A549 (cell line): ENCODE measurements around the gene TBCEL. TPM values are rescaled to one million over a fixed set of nuclear protein-coding genes. Genes with fewer than 3 reads are reported as not detected.

ENCODE experiments used
- ATAC-seq, 2 experiments: fragments of 200-7000 bp in 1 of 2; fragments of >200 bp in 1 of 2; cut with Nextera tagmentation in 1 of 2; cut with Tn5 transposase in 1 of 2; 3 replicates each; pipeline versions ENCODE4 v1.8.0 to v1.9.1; 2018 to 2020; ENCODE audit warnings: mild to moderate bottlenecking in 1 of 2, moderate library complexity in 1 of 2
- CTCF ChIA-PET: fragments of 300-600 bp; sonication (Branson Sonifier 250); formaldehyde crosslinking; extraction: SDS; loops from one replicate; lab custom pipeline; 2021; ENCODE audit warnings: antibody characterized with exemption, inconsistent platforms; lab: Yijun Ruan, JAX
- POLR2A ChIA-PET: fragments of 350-600 bp; formaldehyde crosslinking; extraction: SDS; loops from one replicate; lab custom pipeline; 2021; ENCODE audit warnings: antibody characterized with exemption, inconsistent platforms; lab: Yijun Ruan, JAX
- DNase-seq, 2 experiments: peaks; one replicate each; pipeline versions ENCODE4 v3.0.0 to v3.0.0-alpha.2; 2011 to 2016; ENCODE audit warnings: low read depth in 1 of 2, low spot score in 1 of 2
- FAIRE-seq: peaks from 2 replicates; lab custom pipeline; 2011; peaks lifted over from hg19 to GRCh38; lab: Jason Lieb, UNC
- H3K27ac ChIP-seq, 2 experiments: fragments of >200 bp; sonication (Bioruptor Twin); formaldehyde crosslinking; 3 replicates each; pipeline ENCODE4 v1.5.1; 2016 to 2017
- H3K4me1 ChIP-seq: fragments of >200 bp; sonication (Bioruptor Twin); formaldehyde crosslinking; 3 replicates; pipeline ENCODE4 v1.6.1; 2016
- H3K4me2 ChIP-seq: fragments of >200 bp; sonication (Bioruptor Twin); formaldehyde crosslinking; 3 replicates; pipeline ENCODE4 v1.6.1; 2016
- H3K4me3 ChIP-seq: fragments of >200 bp; sonication (Bioruptor Twin); formaldehyde crosslinking; 3 replicates; pipeline ENCODE4 v1.5.1; 2016
- H3K9me3 ChIP-seq: fragments of >200 bp; sonication (Bioruptor Twin); formaldehyde crosslinking; 3 replicates; pipeline ENCODE4 v1.6.1; 2016
- HDAC2 ChIP-seq: fragments of 200-600 bp; sonication (generic); IDR thresholded peaks from 2 replicates; pipeline ENCODE4 v1.6.1; 2016
- HMGXB4 ChIP-seq: fragments of 250-450 bp; sonication (Bioruptor Pico); IDR thresholded peaks from 2 replicates; pipeline ENCODE4 v1.5.0; 2021; ENCODE audit warnings: mild to moderate bottlenecking, moderate library complexity, borderline replicate concordance
- JUN ChIP-seq, 2 experiments: fragments of >200 bp; sonication (Bioruptor Twin); formaldehyde crosslinking; IDR thresholded peaks; 2 replicates in 1 of 2; 3 replicates in 1 of 2; pipeline ENCODE4 v1.6.1; 2016 to 2017
- PBX3 ChIP-seq: IDR thresholded peaks from 2 replicates; pipeline ENCODE4 v1.6.1; 2012
- POLR2AphosphoS2 ChIP-seq: conservative IDR thresholded peaks from 2 replicates; pipeline ENCODE4 v1.6.1; 2012; ENCODE audit warnings: low read length, improper control_type of control experiment, inconsistent platforms
- RAD21 ChIP-seq, 2 experiments: fragments of >200 bp in 1 of 2; sonication (Bioruptor Twin) in 1 of 2; formaldehyde crosslinking in 1 of 2; IDR thresholded peaks in 1 of 2; conservative IDR thresholded peaks in 1 of 2; 2 replicates in 1 of 2; 3 replicates in 1 of 2; pipeline ENCODE4 v1.6.1; 2012 to 2018; ENCODE audit warnings: inconsistent platforms in 1 of 2
- REST ChIP-seq: fragments of 200-600 bp; sonication (generic); IDR thresholded peaks from 2 replicates; pipeline ENCODE4 v1.6.1; 2016; ENCODE audit warnings: antibody characterized with exemption, mild to moderate bottlenecking, moderate library complexity
- WGBS: methylation state at CpG from one replicate; pipeline ENCODE4 v1.1.6; 2017; ENCODE audit errors: missing lambda C conversion rate; 5-methylcytosine and 5-hydroxymethylcytosine counted together
- polyA plus RNA-seq, 4 experiments: library from polyadenylated mRNA; depleted of rRNA in 3 of 4; stranded (reverse); fragments of >200 nt; fragmentation: RNase III in 1 of 4; extraction: RNeasy Plus Mini Kit Qiagen cat#74134 plus additional on column Dnase treatment in 1 of 4; gene quantifications; 2 replicates in 3 of 4; 3 replicates in 1 of 4; pipeline ENCODE4 v1.2.3, GENCODE V29; 2011 to 2017

The TBCEL gene
- polyA plus RNA-seq, 2 of the 4 experiments (the other 2 are of a cell fraction), result 5.9 to 11.9 TPM

- Histone ChIP-seq H3K4me2 (no peak overlapping the region), H3K27ac (no peak overlapping the region), H3K4me1 (no peaks in the 10 kb centered on the region), H3K9me3 (no peaks in the 10 kb centered on the region), H3K4me3 (no peak overlapping the region)
- POLR2A ChIA-PET, result no interaction called here
- FAIRE-seq (no peak), DNase-seq (no peak), ATAC-seq (no peak)
- CTCF ChIA-PET, result no interaction called here
- WGBS, result 100% methylated on average over 1 of the region's 1 CpG
- TF ChIP-seq POLR2AphosphoS2 (no peak), PBX3 (no peak), REST (peak; percentile 83)
Observed at GRCh38 chr11:121082670-121083069, 58.8 kb downstream of the TBCEL start.

- 93% methylated on average over 4 of the region's 4 CpGs for WGBS
- FAIRE-seq (no peak), DNase-seq (no peak), ATAC-seq (no peak)
- TF ChIP-seq RAD21 (conservative IDR thresholded peaks at IDR 0.05 in 1 of 2, IDR thresholded peaks at IDR 0.05 in 1 of 2), result no peak
- TF ChIP-seq HMGXB4 (CRISPR knock-in tag), result no peak
- Histone ChIP-seq H3K9me3 (no peaks in the 10 kb centered on the region), H3K27ac (no peak overlapping the region), H3K4me3 (no peak overlapping the region), H3K4me2 (no peak overlapping the region), H3K4me1 (no peaks in the 10 kb centered on the region)
- ChIA-PET POLR2A (no interaction called here), CTCF (interaction anchor here (1.2 kb wide), 1 partner anchor 10 kb away, joined by 3 read pairs; no protein-coding TSS in a partner anchor)
Observed at GRCh38 chr11:121086866-121087265, 63.0 kb downstream of the TBCEL start.

- POLR2A ChIA-PET, result no interaction called here
Observed at GRCh38 chr11:121089566-121089965, 65.7 kb downstream of the TBCEL start.

More at GRCh38 chr11:121089566-121089965, 65.7 kb downstream of the TBCEL start:
- CTCF ChIA-PET, result interaction anchor here (0.9 kb wide), 1 partner anchor 10 kb away, joined by 6 read pairs; no protein-coding TSS in a partner anchor
- no peak for TF ChIP-seq REST
- no peak for TF ChIP-seq JUN (IDR thresholded peaks at IDR 0.05)
- TF ChIP-seq HDAC2, result no peak
- TF ChIP-seq, all 56 proteins: peak for 0
- Histone ChIP-seq H3K27ac (no peak overlapping the region), H3K9me3 (no peaks in the 10 kb centered on the region), H3K4me1 (no peaks in the 10 kb centered on the region), H3K4me2 (no peak overlapping the region), H3K4me3 (no peak overlapping the region)
- DNase-seq, result no peak
- no peak for ATAC-seq
- WGBS, result 89% methylated on average over 1 of the region's 1 CpG
- FAIRE-seq, result no peak
